Endothelial cell of umbilical vein (primary cell): ENCODE measurements around the gene LIMS4. TPM values are rescaled to one million over a fixed set of nuclear protein-coding genes. Genes with fewer than 3 reads are reported as not detected.
"Not testable (repeated sequence)": the region's sequence is repeated elsewhere in the genome, so short reads cannot be mapped to it uniquely, and the experiment has no call there.

ENCODE experiments used
- BruUV-seq: library from RNA; stranded (reverse); fragments of 400-500 nt; replicated peaks from 2 replicates; lab custom pipeline; 2021; lab: Mats Ljungman, UMichigan
- CTCF ChIA-PET: fragments of 300-600, 350-600 bp; sonication (Branson Sonifier 250); formaldehyde crosslinking; loops from one replicate; lab custom pipeline; 2021; ENCODE audit warnings: antibody characterized with exemption, inconsistent platforms; lab: Charles Lee
- POLR2A ChIA-PET: fragments of 300-600, 350-600 bp; sonication (Branson Sonifier 250); formaldehyde crosslinking; loops from one replicate; lab custom pipeline; 2021; ENCODE audit warnings: antibody characterized with exemption, inconsistent platforms; lab: Charles Lee
- DNase-seq: peaks from one replicate; pipeline ENCODE4 v3.0.0-alpha.2; 2011; ENCODE audit warnings: low read depth, low spot score
- FAIRE-seq: peaks from 2 replicates; lab custom pipeline; 2011; peaks lifted over from hg19 to GRCh38; lab: Jason Lieb, UNC
- H2AFZ ChIP-seq: 2 replicates; pipeline ENCODE4 v1.6.0; 2012; ENCODE audit warnings: low read depth, low read length, control low read depth, inconsistent platforms
- H3K27ac ChIP-seq: 2 replicates; pipeline ENCODE4 v1.5.1; 2011; ENCODE audit warnings: low read depth, mild to moderate bottlenecking, control low read depth, low read length, moderate library complexity; ENCODE audit not compliant: insufficient read depth
- H3K27me3 ChIP-seq, 2 experiments: 2 replicates each; pipeline versions ENCODE4 v1.6.0 to v1.6.1; 2011; ENCODE audit warnings: low read length in 2 of 2, mixed read lengths in 1 of 2; ENCODE audit not compliant: control insufficient read depth in 2 of 2, insufficient read depth in 2 of 2
- H3K36me3 ChIP-seq, 2 experiments: 2 replicates in 1 of 2; 3 replicates in 1 of 2; pipeline ENCODE4 v1.5.1; 2011; ENCODE audit warnings: low read length in 2 of 2, mild to moderate bottlenecking in 1 of 2, moderate library complexity in 1 of 2; ENCODE audit not compliant: control insufficient read depth in 2 of 2, insufficient read depth in 2 of 2; ENCODE audit errors: extremely low read depth in 1 of 2
- H3K4me1 ChIP-seq: 3 replicates; pipeline ENCODE4 v1.5.1; 2011; ENCODE audit warnings: mild to moderate bottlenecking, low read length; ENCODE audit not compliant: control insufficient read depth, insufficient read depth; ENCODE audit errors: extremely low read depth
- H3K4me2 ChIP-seq: 2 replicates; pipeline ENCODE4 v1.6.1; 2011; ENCODE audit warnings: low read length, control low read depth, mixed read lengths; ENCODE audit not compliant: insufficient read depth
- H3K4me3 ChIP-seq, 3 experiments: fragments of 200-600 bp in 1 of 3; sonication (generic), shearing (Covaris generic) in 1 of 3; replicated peaks in 1 of 3; 2 replicates each; pipeline ENCODE4 v1.5.1; 2011 to 2016; ENCODE audit warnings: control low read depth in 3 of 3, low read length in 3 of 3, mild to moderate bottlenecking in 2 of 3, inconsistent platforms in 1 of 3, low read depth in 1 of 3, moderate library complexity in 1 of 3; ENCODE audit not compliant: insufficient read depth in 1 of 3
- H3K79me2 ChIP-seq: 2 replicates; pipeline ENCODE4 v1.6.0; 2012; ENCODE audit warnings: low read length, inconsistent platforms; ENCODE audit not compliant: control insufficient read depth, insufficient read depth
- H3K9ac ChIP-seq: replicated peaks from 2 replicates; pipeline ENCODE3; 2011; ENCODE audit warnings: low read length, control low read depth; ENCODE audit not compliant: insufficient read depth; ENCODE audit errors: extremely low read depth
- H3K9me1 ChIP-seq: replicated peaks from 3 replicates; pipeline ENCODE4 v1.6.0; 2011; ENCODE audit warnings: mild to moderate bottlenecking, low read length; ENCODE audit not compliant: control insufficient read depth, insufficient read depth; ENCODE audit errors: extremely low read depth
- H3K9me3 ChIP-seq: replicated peaks from 2 replicates; pipeline ENCODE4 v1.5.1; 2012; ENCODE audit warnings: low read length, inconsistent platforms; ENCODE audit not compliant: control insufficient read depth, insufficient read depth
- H4K20me1 ChIP-seq: replicated peaks from 2 replicates; pipeline ENCODE3; 2011; ENCODE audit warnings: mild to moderate bottlenecking, low read length; ENCODE audit not compliant: control insufficient read depth, insufficient read depth; ENCODE audit errors: extremely low read depth
- dilution Hi-C: fragments of 300-500 bp; cut with MboI; formaldehyde crosslinking; loops from one replicate; pipeline ENCODE4 v1.15.0; 2019; ENCODE audit warnings: low sequenced_read_pairs; ENCODE audit not compliant: extremely low pct_ligation_motif_present
- intact Hi-C: fragments of 100-400 bp; cut with micrococcal nuclease; formaldehyde crosslinking; loops from one replicate; pipeline ENCODE4 v1.10.0; 2022
- polyA plus RNA-seq, 4 experiments: library from polyadenylated mRNA; depleted of rRNA in 3 of 4; stranded (reverse) in 3 of 4; unstranded in 1 of 4; fragments of >200 nt; gene quantifications; 2 replicates each; pipeline versions ENCODE4 v1.2.1 to v1.2.3, GENCODE V29; 2011 to 2012; ENCODE audit warnings: missing spikeins in 1 of 4
- total RNA-seq: library from RNA; stranded (reverse); gene quantifications from 2 replicates; pipeline ENCODE4 v1.2.3, GENCODE V29; 2021

Gene LIMS4
- total and polyA plus RNA-seq, 2 donors (not counting 3 experiments of a cell fraction or from before 2014, with no cell fraction given) = 14.4 to 28.8 TPM

DNA sequence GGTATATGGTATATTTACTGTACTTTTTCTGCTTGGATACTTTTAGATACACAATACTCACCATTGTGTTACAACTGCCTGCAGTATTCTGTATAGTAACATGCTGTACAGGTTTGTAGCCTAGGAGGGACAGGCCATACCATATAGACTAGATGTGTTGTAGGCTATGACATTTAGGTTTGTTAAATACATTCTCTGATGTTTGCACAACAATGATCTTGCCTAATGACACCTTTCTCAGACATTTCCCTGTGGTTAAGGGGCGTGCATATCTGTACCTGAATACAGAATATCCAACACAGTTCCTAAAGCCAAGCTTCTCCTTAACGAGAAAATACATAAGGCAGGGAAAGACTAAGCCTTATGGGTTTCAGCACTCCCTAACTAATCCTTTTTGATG is 10.2 kb downstream of the LIMS4 start:
- H3K36me3 ChIP-seq, dilution Hi-C loops, FAIRE-seq, H3K4me3 ChIP-seq, intact Hi-C loops, H3K9me1 ChIP-seq, H3K9ac ChIP-seq, H3K27ac ChIP-seq, H3K79me2 ChIP-seq, H2AFZ ChIP-seq, H3K4me2 ChIP-seq, H3K9me3 ChIP-seq, H3K4me1 ChIP-seq, CTCF ChIA-PET, H4K20me1 ChIP-seq, BruUV-seq, H3K27me3 ChIP-seq, DNase-seq, POLR2A ChIA-PET: not testable (repeated sequence)

DNA sequence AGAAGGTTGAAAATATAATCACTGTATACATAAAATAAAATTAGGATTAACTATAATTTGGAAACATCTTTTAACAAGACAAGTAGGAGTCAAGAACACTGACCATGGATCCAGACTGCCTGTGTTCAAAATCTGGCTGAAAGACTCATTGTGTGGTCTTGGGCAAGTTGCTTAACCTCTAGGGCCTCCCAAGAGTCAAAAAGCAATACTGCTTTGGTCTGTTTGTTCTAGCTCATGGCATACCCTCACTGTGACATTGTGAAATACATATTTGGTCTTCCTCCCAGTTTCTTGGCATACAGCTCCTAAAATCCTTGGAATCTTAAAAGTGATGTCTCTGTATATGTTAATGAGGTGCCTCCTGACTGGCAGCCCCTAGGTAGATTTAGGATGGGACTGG is 12.3 kb downstream of the LIMS4 start:
- POLR2A ChIA-PET, H3K9me3 ChIP-seq, H3K9ac ChIP-seq, H3K36me3 ChIP-seq, H3K79me2 ChIP-seq, H3K27me3 ChIP-seq, DNase-seq, intact Hi-C loops, H3K4me1 ChIP-seq, H3K4me3 ChIP-seq, H3K9me1 ChIP-seq, H4K20me1 ChIP-seq, H2AFZ ChIP-seq, H3K27ac ChIP-seq, dilution Hi-C loops, BruUV-seq, CTCF ChIA-PET, H3K4me2 ChIP-seq, FAIRE-seq: not testable (repeated sequence)

DNA sequence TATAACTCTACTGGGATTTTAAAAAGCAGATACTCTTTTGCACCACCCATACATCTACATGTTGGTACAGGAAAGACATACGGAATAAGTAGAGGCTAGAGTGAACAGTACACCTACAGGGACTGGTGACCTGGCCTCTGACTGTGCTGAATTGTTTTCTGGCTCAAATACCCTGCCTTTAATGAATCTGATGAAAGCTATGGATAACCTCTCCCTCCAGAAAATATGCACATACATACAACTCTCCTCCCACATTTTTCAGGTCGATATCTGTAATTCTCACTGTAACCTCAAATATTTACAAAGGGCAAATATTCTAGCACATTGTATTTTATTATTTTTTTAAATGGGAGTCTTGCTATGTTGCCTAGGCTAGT is 15.4 kb downstream of the LIMS4 start:
- H3K79me2 ChIP-seq, H3K4me2 ChIP-seq, H3K9me3 ChIP-seq, H3K4me3 ChIP-seq, H4K20me1 ChIP-seq, H2AFZ ChIP-seq, FAIRE-seq, H3K36me3 ChIP-seq, POLR2A ChIA-PET, H3K27me3 ChIP-seq, CTCF ChIA-PET, H3K4me1 ChIP-seq, H3K9ac ChIP-seq, DNase-seq, dilution Hi-C loops, BruUV-seq, H3K27ac ChIP-seq, H3K9me1 ChIP-seq, intact Hi-C loops: not testable (repeated sequence)

DNA sequence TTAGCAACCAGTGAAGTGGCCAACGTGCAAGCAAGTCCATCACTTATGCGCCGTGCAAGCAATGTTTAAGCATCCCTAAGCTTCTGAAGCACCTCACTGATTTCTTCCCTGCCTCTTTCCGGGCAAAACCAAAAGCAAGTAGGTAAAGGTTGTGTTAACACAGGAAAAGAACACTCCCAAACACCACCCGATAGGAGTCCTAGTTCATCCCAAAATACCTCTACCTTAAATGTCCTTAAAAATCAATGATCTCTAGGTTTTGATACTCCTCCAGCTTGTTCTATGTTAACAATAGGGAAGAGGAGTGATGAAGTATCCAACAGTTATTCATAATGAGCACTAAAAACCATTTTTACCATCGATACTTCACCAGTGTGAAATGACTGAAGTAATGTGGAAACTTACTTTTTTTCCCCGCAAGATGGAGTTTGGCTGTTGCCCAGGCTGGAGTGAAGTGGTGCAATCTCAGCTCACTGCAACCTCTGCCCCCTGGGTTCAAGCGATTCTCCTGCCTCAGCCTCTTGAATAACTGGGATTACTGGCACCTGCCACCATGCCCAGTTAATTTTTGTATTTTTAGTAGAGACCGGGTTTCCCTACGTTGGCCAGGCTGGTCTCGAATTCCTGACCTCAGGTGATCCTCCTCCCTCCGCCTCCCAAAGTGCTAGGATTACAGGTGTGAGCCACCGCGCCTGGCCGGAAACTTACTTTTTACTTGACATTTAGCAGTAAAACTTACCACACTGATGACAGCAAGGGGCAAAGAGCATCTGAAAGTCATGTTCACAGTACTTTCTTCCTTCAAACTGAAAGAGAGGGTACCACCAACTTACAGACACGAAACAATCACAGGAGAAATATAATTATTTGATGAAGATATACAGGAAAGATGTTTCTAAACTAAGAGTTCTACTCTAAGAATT is 16.1 kb downstream of the LIMS4 start:
- DNase-seq, H3K9me3 ChIP-seq, H3K4me1 ChIP-seq, H2AFZ ChIP-seq, H3K79me2 ChIP-seq, H4K20me1 ChIP-seq, H3K4me2 ChIP-seq, H3K4me3 ChIP-seq, BruUV-seq, intact Hi-C loops, H3K27me3 ChIP-seq, CTCF ChIA-PET, H3K27ac ChIP-seq, FAIRE-seq, POLR2A ChIA-PET, H3K9me1 ChIP-seq, H3K36me3 ChIP-seq, H3K9ac ChIP-seq, dilution Hi-C loops: not testable (repeated sequence)
